ENCODE measurements around the gene ADCY2. TPM values are rescaled to one million over a fixed set of nuclear protein-coding genes. Genes with fewer than 3 reads are reported as not detected.

Gene ADCY2
- polyA plus RNA-seq, 1 of the 3 experiments (the other 2 are of a cell fraction): not detected

GRCh38 chr5:7529880-7530279, 133.9 kb downstream of the ADCY2 start:
- no peak for DNase-seq
- H3K79me2 ChIP-seq (ENCODE audit: insufficient read depth): no peaks in the 10 kb centered on the region
- H3K4me2 ChIP-seq: no peak overlapping the region
- no peaks in the 10 kb centered on the region for H3K9me3 ChIP-seq
- H3K36me3 ChIP-seq (replicated peaks in 1 of 2; ENCODE audit: control insufficient read depth in 1 of 2, insufficient read depth in 2 of 2, low read length in 1 of 2): no peaks in the 10 kb centered on the region
- TF ChIP-seq PBX3 (IDR thresholded peaks at IDR 0.05) (no peak), SIN3A (IDR thresholded peaks at IDR 0.05; ENCODE audit: borderline replicate concordance, low read depth, low read length) (no peak), EZH2phosphoT487 (IDR thresholded peaks at IDR 0.05; ENCODE audit: borderline replicate concordance, low read depth) (no peak), GABPA (IDR thresholded peaks at IDR 0.05; ENCODE audit: low read depth) (no peak), MEF2A (IDR thresholded peaks at IDR 0.05; ENCODE audit: borderline replicate concordance, low read depth) (no peak), REST (IDR thresholded peaks at IDR 0.05; ENCODE audit: low read depth, low read length) (peak; percentile 79)
- H4K20me1 ChIP-seq (ENCODE audit: insufficient read depth): no peaks in the 10 kb centered on the region
- no peaks in the 10 kb centered on the region for H3K9me2 ChIP-seq
- H3K4me3 ChIP-seq (ENCODE audit: low read depth in 2 of 2, low read length in 1 of 2): no peak overlapping the region
- H2AFZ ChIP-seq (ENCODE audit: low read depth): no peak overlapping the region
- POLR2A ChIA-PET: no interaction called here
- H3K27ac ChIP-seq (ENCODE audit: low read depth in 2 of 2, low read length in 1 of 2): no peak overlapping the region
- no peak overlapping the region for H3K9ac ChIP-seq
- H3F3A ChIP-seq (replicated peaks; ENCODE audit: insufficient read depth): peaks cover 3% of the 10 kb centered on the region
- CTCF ChIA-PET: no interaction called here
- H3K27me3 ChIP-seq (ENCODE audit: insufficient read depth): no peaks in the 10 kb centered on the region
- H3K4me1 ChIP-seq (ENCODE audit: control insufficient read depth in 1 of 2, insufficient read depth in 2 of 2, low read depth in 1 of 2, low read length in 1 of 2): no peaks in the 10 kb centered on the region

GRCh38 chr5:7533941-7534340, 138.0 kb downstream of the ADCY2 start:
- no peaks in the 10 kb centered on the region for H3K79me2 ChIP-seq (ENCODE audit: insufficient read depth)
- WGBS (ENCODE audit: low lambda C conversion rate): 6% methylated on average over 1 of the region's 1 CpG

More at GRCh38 chr5:7533941-7534340, 138.0 kb downstream of the ADCY2 start:
- DNase-seq: no peak
- Histone ChIP-seq H3K9me2 (no peaks in the 10 kb centered on the region), H2AFZ (ENCODE audit: low read depth) (no peak overlapping the region), H3K27me3 (ENCODE audit: insufficient read depth) (no peaks in the 10 kb centered on the region), H3K9ac (no peak overlapping the region), H3K36me3 (replicated peaks in 1 of 2; ENCODE audit: control insufficient read depth in 1 of 2, insufficient read depth in 2 of 2, low read length in 1 of 2) (no peaks in the 10 kb centered on the region), H3K4me2 (no peak overlapping the region), H3K4me3 (ENCODE audit: low read depth in 2 of 2, low read length in 1 of 2) (no peak overlapping the region), H3K27ac (ENCODE audit: low read depth in 2 of 2, low read length in 1 of 2) (no peak overlapping the region), H4K20me1 (ENCODE audit: insufficient read depth) (no peaks in the 10 kb centered on the region), H3K9me3 (no peaks in the 10 kb centered on the region), H3K4me1 (ENCODE audit: control insufficient read depth in 1 of 2, insufficient read depth in 2 of 2, low read depth in 1 of 2, low read length in 1 of 2) (no peaks in the 10 kb centered on the region), H3F3A (replicated peaks; ENCODE audit: insufficient read depth) (no peaks in the 10 kb centered on the region)
- ChIA-PET CTCF (no interaction called here), POLR2A (no interaction called here)
- TF ChIP-seq ELF1 (IDR thresholded peaks at IDR 0.05) (no peak), RFX5 (IDR thresholded peaks at IDR 0.05; ENCODE audit: low read length) (no peak), GATA2 (CRISPR knock-in tag; IDR thresholded peaks at IDR 0.05) (no peak), FOXJ3 (CRISPR knock-in tag; IDR thresholded peaks at IDR 0.05) (no peak), IRF3 (IDR thresholded peaks at IDR 0.05; ENCODE audit: low read depth, low read length) (no peak), CTCF (IDR thresholded peaks at IDR 0.05) (no peak), POLR2AphosphoS5 (IDR thresholded peaks at IDR 0.05; ENCODE audit: low read depth, low read length) (no peak), RXRA (IDR thresholded peaks at IDR 0.05; ENCODE audit: borderline replicate concordance, low read depth) (no peak), NFIC (IDR thresholded peaks at IDR 0.05; ENCODE audit: borderline replicate concordance) (no peak), GABPA (IDR thresholded peaks at IDR 0.05; ENCODE audit: low read depth) (no peak), EZH2phosphoT487 (IDR thresholded peaks at IDR 0.05; ENCODE audit: borderline replicate concordance, low read depth) (no peak)

All from SK-N-SH (cell line).